HG03565 (cell line): Measurements from ENCODE around the gene VPS72.

Source experiments
- ATAC-seq: cut with Tn5 transposase; IDR thresholded peaks from one replicate; pipeline ENCODE4 v1.9.1; 2021; ENCODE audit warnings: mild to moderate bottlenecking, moderate library complexity; ENCODE audit not compliant: unreplicated experiment

Gene VPS72

DNA sequence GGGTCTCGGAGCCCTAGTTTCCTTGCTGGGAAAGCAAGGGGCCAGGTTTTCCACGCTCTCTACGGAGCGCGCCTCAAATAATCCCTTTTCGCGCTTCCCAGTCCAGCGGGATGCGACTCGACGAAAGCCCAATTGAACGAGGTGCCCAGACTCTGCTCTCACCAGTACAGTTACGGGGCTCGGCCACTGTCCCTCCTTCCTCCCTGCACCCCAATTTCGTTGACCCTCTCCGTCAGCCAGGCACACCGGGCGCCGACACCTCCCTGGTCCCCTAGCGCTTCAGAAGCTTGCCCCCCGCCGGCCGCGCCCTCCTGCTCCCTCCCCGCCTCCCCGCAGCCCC, 44.0 kb downstream of the VPS72 start:
- no peak for ATAC-seq

- no peak for ATAC-seq
Observed at GRCh38 chr1:151145304-151146071, 44.5 kb downstream of the VPS72 start.

DNA sequence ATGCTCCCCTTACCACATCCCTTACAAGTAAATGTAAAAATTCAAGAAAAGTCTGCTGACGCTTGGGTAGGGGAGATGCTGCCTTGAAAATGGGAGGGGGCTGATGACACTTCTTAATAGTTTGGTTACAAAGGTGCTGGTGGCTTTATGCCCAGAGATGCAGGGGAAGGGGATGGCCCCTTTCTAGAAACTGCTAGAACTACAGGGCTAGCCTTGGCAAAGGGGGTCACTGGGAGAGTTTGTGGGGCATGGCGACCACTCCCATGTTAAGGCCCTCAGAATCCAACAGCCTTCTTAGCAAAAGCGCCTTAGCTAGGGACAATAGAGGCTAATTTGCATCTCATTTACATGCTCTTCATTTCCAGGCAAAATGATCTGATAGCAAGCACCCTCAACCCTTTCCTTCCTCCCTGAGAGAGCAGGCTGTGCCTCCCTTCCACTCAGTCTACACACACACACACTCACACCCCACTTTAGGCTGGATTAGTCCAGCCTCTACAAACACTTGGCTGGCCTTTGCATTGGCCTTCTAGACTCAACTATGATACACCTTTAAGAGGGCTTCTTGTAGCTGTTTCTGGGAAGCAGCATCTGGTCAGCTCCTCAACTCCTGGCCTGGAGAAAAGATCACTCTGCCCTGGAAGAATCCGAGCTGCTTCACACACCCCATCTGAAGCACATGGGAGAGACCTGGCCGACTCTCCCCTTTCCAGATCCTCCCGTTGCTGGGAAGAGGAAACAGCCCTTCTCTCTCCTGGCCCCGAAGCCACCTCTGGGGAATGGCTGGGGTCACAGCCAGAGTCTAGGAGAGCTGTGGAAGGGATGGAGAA, 45.3 kb downstream of the VPS72 start:
- no peak for ATAC-seq

GRCh38 chr1:151143986-151144385, 46.0 kb downstream of the VPS72 start:
- ATAC-seq: no peak

- no peak for ATAC-seq
Observed at GRCh38 chr1:151143057-151143435, 47.0 kb downstream of the VPS72 start.

DNA sequence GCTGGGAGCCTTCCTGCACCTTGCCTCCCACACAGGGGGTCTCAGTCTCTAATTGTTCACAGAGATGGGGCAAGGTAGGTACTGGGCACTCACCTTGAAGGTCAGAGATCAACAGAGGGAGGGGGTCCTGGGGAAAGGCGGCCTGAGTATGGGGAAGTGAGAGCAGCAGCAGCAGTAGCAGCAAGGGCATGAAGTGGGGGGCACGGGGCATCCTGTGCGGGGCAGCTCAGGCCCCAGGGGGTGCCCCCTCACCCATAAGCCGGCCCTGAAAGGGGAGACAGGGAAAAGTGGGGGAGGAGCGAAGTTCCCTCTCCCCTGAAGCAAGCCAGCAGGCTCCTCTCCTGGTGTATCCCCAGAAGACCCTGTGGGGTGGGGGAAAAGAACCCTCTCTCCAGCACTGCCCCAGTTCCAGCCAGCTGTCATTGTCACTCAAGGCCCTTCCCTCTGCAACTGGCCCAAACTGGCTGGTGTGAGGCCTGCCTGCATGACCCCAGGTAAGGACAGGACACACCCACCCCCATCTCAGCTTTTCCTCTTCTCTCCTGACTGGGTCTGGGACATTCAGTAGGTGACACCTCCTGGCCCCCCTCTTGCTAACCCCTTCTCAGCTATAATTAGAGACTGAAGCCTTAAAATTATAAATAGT, 47.5 kb downstream of the VPS72 start:
- no peak for ATAC-seq

DNA sequence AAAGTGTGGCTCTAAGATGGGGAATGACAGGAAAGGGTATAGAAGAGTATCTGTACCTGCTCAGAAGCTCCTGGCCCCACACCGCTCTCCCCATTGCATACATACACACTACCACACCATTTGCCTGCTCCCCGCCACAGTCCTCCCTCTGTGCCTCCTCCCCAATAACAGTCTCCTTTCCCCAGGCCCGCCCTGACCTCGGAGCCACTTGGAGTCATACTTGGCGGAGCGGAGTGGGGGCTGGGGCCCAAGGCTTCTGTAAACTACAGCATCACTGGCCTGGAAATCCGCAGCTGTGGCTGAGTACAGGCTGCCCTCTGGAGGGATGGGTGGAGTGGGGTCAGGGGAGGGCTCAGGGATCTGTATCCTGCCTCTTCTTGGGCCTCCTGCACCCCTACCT, 52.2 kb downstream of the VPS72 start:
- no peak for ATAC-seq

DNA sequence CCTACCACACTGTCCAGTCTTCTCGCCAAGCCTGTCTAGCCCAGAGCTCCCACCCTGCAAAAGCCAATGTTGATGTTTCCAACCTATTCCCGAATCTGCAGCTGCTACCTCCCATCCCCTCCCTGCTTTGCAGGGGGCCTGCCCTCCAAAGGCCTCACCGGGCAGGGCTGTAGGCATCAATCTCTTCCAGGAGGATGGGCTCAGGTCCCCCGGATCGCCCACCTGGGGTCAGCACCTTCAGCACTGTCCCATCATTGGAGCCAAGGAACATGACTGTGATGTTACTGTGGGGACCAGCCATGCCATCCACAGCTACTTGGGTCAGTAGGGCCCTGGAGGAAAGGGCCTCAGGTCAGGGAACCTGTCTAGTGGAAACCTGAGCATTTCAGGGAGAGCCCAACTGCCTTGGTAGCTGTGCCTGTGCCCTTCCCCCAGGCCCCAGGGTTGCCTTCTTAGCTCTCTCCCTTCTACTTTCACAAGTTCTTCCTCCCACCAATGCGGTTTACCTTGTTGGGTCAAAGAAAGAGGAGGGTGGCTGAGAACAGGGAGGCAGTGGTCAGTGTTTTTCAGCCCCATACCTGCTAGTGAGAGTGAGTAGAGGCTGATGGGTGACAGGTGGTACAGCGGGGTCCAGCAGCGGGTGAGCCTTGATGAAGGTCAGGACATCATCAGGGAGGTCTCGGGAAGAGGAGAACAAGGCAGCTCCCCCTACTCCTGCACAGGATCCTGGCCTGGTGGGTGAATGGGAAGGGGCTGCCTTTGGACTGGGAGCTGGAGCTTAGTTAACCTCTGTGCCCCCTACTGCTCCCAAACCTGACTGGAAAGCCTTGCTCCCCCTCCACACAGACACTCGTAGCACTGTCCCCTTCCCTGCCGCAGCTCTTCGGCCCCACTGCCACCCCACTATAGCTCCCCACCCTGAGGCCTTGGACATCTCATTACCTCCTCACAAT, 54.3 kb downstream of the VPS72 start:
- no peak for ATAC-seq

DNA sequence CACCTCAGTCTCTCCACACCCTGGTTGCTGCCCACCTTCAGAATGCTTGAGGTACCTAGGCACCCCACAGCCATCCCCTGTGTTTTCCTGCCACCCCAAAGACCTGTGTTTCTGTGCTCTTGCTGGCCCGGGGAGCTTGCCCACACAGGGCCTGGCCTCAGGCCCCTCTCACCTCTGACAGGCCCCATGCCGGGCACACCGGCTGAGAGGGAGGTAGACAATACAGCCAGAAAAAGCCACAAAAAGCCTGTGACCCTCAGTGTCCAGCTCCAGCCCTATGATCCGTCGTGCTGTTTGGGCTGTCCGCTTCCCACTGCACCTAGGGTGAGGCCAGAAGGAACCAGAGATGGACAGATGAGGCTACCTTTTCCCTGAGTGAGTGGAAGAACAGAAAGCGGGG, 55.0 kb downstream of the VPS72 start:
- no peak for ATAC-seq

DNA sequence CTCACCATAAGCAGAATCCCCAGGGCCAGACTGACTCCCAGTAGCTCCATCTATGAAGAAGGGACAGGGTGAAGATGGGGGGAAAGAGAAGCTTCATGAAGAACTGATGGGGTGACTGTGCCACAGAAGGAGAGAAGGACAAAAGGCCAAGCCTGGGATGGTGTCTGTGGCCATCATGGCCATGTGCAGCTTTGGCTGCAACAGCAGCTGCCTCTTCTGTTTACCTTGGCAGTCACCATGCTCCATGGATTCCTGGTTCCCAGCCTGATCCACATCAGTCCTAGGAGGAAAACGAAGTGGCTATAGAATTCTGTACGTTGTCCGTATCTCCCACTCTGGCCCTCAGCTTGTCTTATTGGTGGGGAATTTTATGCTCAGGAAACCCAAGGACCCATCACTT, 55.6 kb downstream of the VPS72 start:
- ATAC-seq: no peak

DNA sequence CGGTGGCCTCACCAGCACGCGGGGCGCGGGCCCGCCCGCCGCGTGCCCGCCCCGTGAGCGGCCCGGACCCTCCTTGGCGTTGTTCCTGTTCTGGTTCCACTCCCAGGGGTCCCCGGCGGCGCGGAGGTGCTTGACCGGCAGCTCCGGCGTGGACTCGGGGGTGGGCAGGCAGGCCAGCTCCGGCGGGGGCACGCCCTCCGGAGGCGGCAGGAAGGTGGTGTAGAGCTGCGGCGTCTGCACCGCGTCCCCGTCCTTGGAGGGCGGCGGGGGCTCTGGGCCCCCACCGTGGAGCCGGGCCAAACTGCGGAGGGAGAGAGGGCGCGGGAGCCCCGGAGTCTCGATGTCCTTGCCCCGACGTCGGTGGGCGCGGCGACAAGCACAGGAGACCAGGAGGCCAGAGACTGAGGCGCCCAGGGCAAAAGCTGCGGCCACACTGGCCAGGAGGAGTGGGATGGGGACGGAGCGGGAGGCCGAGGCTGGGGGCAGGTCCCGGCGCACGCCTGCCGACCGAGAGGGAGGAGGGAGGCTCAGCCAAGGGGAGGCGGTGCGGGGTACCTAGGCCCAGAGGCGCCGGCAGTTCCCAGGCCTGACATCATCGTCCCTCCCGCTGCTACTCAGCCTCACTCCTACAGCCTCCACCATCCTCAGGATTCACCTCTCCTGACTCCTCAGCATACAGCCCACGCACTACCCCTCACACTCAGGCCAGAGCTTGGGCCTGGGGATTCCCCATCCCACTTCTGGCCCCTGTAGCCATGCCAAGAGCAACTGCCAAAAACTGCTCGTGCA, 56.8 kb downstream of the VPS72 start:
- ATAC-seq: no peak

DNA sequence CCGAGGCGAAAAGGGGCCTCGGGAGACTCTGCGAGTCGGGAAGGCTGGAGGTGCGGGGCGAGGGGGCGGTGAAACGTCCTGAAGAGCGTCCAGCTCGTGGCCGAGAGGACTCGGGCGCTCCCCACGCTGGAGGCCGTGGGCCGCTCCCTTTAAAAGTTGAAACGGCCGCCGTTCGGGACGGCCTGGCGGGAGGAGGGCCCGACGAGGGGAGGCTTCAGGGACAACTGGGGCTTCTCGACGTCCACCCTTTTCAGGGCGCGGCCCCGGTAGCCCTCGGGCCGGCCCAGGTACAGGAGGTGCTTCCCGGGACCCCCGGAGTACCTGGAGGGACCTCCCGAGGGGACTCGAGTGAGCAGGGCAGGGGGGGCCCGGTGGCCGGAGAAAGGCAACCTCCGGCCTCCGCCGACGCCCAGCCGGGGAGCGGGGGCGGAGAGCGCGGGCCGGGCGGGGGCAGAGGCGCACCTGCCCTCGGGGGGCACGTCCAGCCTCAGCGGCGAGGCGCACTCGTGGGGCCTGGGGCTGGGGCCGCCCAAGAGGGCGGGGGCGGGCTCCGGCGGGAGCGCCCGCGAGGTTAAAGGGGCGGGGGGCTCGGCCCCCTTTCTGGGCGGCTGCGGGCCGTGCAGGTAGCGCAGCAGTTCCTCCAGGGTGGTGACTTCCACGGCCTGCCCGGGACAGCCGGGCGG, 57.5 kb downstream of the VPS72 start:
- no peak for ATAC-seq

DNA sequence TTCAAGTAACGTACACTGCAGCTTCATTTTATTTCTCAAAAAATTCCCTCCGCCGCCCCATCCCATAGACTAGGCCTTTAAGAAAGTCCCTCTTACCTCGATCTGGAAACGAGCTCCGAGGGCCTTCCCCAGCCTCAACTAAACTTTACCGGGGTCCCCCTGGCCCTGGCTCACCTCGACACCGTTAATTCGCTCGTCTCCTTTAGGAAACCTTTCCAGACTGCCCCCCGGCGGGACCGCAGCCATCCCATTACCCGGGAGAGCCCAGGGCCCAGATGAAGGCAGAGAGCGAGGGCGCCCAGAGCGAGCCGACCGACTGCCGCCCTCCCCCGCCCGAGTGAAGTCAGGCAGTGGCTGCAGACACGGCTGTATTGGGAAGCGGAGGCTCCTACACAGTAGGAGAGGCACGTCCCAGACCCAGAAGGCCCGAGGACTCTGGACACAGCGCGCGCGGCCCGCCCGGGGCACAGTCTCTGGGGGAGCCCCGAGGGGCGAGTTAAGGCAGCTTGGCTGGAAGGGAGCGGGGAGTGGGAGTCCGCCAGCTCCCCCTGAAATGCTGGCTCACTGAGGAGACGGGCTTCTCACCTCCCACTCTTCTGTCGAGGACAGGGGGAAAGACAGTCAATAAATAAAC, 58.2 kb downstream of the VPS72 start:
- ATAC-seq: no peak

- ATAC-seq: peak; percentile 41
Observed at GRCh38 chr1:151130987-151131586, 58.9 kb downstream of the VPS72 start.

DNA sequence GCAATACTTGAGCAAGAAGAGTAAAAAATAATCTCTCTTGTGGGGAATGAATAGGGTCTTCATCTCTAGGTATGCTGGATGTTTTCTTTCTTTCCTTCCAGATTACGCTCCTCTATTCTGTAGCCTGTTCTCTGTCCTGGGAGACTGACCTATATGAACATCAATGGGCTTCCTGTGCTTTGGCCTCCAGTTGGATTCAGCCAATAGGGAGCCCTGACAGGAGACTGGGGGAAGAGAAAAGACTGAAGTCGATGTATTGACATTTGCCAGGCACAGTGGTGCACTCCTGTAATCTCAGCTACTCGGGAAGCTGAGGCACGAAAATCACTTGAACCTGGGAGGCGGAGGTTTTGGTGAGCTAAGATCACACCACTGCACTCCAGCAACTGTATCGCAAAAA, 61.2 kb downstream of the VPS72 start:
- ATAC-seq: no peak
